ENCODE data around the gene JAML. TPM values are rescaled to one million over a fixed set of nuclear protein-coding genes. Genes with fewer than 3 reads are reported as not detected.
A peak's percentile ranks its signal among the peaks of the same experiment; 100 is the strongest.
"Not testable (repeated sequence)": the region's sequence is repeated elsewhere in the genome, so short reads cannot be mapped to it uniquely, and the experiment has no call there.

Gene JAML
- total RNA-seq, 2 experiments from 2014 or later = 26.7 to 30.3 TPM

DNA sequence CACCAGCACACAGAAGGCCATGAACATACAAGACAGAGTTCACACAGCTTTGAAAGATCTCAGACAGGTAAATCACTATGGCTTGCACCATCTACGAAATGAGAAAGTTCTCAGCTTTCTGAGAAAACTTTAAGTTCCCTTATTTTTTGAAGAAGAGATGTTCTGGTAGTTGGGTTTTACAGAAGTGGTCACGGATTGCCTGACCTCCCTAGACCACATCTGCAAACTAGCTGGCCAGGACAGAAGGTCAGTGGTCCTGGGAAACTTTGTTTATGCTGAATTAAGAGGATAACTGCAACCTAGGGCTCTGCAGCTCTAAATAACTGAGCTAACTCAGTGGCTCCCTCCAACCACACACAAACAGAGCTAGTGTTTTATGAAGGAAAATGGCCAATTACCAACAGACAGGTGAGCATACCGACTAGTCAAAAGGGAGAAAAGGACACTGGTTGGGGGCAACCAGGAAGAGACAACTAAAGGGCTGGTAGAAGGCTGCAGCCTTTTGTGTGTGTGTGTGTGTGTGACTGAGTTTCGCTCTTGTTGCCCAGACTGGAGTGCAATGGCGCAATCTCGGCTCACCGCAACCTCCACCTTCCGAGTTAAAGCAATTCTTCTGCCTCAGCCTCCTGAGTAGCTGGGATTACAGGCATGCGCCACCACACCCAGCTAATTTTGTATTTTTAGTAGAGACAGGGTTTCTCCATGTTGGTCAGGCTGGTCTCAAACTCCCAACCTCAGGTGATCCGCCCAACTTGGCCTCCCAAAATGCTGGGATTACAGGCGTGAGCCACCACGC is 39.8 kb downstream of the JAML start:
- POLR2A ChIA-PET = no interaction called here
- Mint-ChIP-seq H3K4me3 (no peak overlapping the region), H3K4me1 (ENCODE audit: low read depth) (no peaks in the 10 kb centered on the region), H3K36me3 (ENCODE audit: low read depth) (no peaks in the 10 kb centered on the region), H3K27me3 (peaks cover 26% of the 10 kb centered on the region), H3K27ac (no peak overlapping the region), H3K9me3 (no peaks in the 10 kb centered on the region)
- H3K36me3 ChIP-seq (ENCODE audit: insufficient read depth, low read length) = no peaks in the 10 kb centered on the region
- H3K27ac ChIP-seq (ENCODE audit: low read depth in 1 of 2, low read length in 2 of 2) = no peak overlapping the region
- H3K4me1 ChIP-seq (ENCODE audit: insufficient read depth, low read length) = no peaks in the 10 kb centered on the region
- TF ChIP-seq, protein P1, sequence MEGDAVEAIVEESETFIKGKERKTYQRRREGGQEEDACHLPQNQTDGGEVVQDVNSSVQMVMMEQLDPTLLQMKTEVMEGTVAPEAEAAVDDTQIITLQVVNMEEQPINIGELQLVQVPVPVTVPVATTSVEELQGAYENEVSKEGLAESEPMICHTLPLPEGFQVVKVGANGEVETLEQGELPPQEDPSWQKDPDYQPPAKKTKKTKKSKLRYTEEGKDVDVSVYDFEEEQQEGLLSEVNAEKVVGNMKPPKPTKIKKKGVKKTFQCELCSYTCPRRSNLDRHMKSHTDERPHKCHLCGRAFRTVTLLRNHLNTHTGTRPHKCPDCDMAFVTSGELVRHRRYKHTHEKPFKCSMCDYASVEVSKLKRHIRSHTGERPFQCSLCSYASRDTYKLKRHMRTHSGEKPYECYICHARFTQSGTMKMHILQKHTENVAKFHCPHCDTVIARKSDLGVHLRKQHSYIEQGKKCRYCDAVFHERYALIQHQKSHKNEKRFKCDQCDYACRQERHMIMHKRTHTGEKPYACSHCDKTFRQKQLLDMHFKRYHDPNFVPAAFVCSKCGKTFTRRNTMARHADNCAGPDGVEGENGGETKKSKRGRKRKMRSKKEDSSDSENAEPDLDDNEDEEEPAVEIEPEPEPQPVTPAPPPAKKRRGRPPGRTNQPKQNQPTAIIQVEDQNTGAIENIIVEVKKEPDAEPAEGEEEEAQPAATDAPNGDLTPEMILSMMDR (IDR thresholded peaks at IDR 0.05) = no peak
- peaks cover 4 to 13% of the 10 kb centered on the region in 2 experiments for H3K27me3 ChIP-seq (ENCODE audit: control insufficient read depth in 1 of 2, insufficient read depth in 2 of 2, low read length in 2 of 2)
- CTCF ChIA-PET = interaction anchor here (1.3 kb wide), 1 partner anchor 13 kb away, joined by 4 read pairs; no protein-coding TSS in a partner anchor
- ATAC-seq (ENCODE audit: poor library complexity) (no peak), DNase-seq (no peak)
- intact Hi-C loops (cut with DNase I, micrococcal nuclease) = no loop called here
- H3K4me3 ChIP-seq (ENCODE audit: low read length) = no peak overlapping the region
- H3K9me3 ChIP-seq (ENCODE audit: control insufficient read depth in 1 of 2, insufficient read depth in 1 of 2, low read length in 2 of 2) = no peaks in the 10 kb centered on the region

DNA sequence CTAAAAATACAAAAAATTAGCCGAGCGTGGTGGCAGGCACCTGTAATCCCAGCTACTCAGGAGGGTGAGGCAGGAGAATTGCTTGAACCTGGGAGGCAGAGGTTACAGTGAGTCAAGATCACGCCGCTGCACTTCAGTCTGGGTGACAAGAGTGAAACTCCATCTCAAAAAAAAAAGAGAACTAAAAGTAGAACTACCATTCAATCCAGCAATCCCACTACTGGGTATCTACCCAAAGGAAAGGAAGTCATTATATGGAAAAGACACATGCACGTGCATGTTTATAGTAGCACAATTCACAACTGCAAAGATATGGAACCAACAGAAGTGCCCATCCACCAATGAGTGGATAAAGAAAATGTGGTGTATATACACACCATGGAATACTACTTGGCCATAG is 41.1 kb downstream of the JAML start:
- H3K27ac ChIP-seq (ENCODE audit: low read depth in 1 of 2, low read length in 2 of 2); H3K4me1 ChIP-seq (ENCODE audit: insufficient read depth, low read length); H3K36me3 Mint-ChIP-seq (ENCODE audit: low read depth); H3K27ac Mint-ChIP-seq; H3K4me3 ChIP-seq (ENCODE audit: low read length); POLR2A ChIA-PET; H3K9me3 ChIP-seq (ENCODE audit: control insufficient read depth in 1 of 2, insufficient read depth in 1 of 2, low read length in 2 of 2); H3K4me3 Mint-ChIP-seq; H3K9me3 Mint-ChIP-seq; DNase-seq; intact Hi-C loops (cut with DNase I, micrococcal nuclease); H3K4me1 Mint-ChIP-seq (ENCODE audit: low read depth); H3K36me3 ChIP-seq (ENCODE audit: insufficient read depth, low read length); CTCF ChIA-PET; ATAC-seq (ENCODE audit: poor library complexity): not testable (repeated sequence)
- peaks cover 4 to 13% of the 10 kb centered on the region in 2 experiments for H3K27me3 ChIP-seq (ENCODE audit: control insufficient read depth in 1 of 2, insufficient read depth in 2 of 2, low read length in 2 of 2)
- H3K27me3 Mint-ChIP-seq = peaks cover 32% of the 10 kb centered on the region

DNA sequence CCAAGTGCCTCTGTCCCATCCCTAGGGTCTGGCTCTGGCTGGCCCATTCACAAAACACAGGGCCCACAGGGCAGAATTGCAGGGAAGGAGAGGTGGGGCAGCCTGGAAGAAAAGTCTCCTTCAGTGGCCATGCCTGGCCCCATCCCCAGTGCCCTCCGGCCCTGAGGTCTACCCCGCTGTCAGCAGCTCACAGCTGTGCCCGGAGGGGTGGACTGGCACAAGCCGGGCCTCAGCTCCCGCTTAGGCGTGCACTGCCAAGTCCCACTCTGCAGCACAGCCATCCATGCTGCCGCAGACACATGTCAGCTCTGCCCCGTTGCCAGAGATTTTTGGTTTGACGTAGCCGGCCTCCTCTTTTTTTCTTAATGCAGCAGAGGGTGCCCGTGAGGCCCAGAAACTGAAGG is 44.5 kb downstream of the JAML start:
- H3K4me3 ChIP-seq (ENCODE audit: low read length) = no peak overlapping the region
- POLR2A ChIA-PET = no interaction called here
- Mint-ChIP-seq H3K9me3 (no peaks in the 10 kb centered on the region), H3K27ac (no peak overlapping the region), H3K4me3 (no peak overlapping the region), H3K4me1 (ENCODE audit: low read depth) (no peaks in the 10 kb centered on the region), H3K27me3 (peaks cover 24% of the 10 kb centered on the region), H3K36me3 (ENCODE audit: low read depth) (no peaks in the 10 kb centered on the region)
- intact Hi-C loops (cut with DNase I, micrococcal nuclease) = no loop called here
- no peak overlapping the region for H3K27ac ChIP-seq (ENCODE audit: low read depth in 1 of 2, low read length in 2 of 2)
- no peaks in the 10 kb centered on the region for H3K4me1 ChIP-seq (ENCODE audit: insufficient read depth, low read length)
- H3K27me3 ChIP-seq (ENCODE audit: control insufficient read depth in 1 of 2, insufficient read depth in 2 of 2, low read length in 2 of 2) = peaks cover 0 to 8% of the 10 kb centered on the region in 2 experiments
- no peak for DNase-seq
- peak; percentile 73 for ATAC-seq (ENCODE audit: poor library complexity)
- CTCF ChIA-PET = interaction anchor here (3.5 kb wide), 1 partner anchor 9 kb away, joined by 12 read pairs; no protein-coding TSS in a partner anchor
- H3K36me3 ChIP-seq (ENCODE audit: insufficient read depth, low read length) = no peaks in the 10 kb centered on the region
- no peaks in the 10 kb centered on the region for H3K9me3 ChIP-seq (ENCODE audit: control insufficient read depth in 1 of 2, insufficient read depth in 1 of 2, low read length in 2 of 2)
- TF ChIP-seq, protein P1 (IDR thresholded peaks at IDR 0.05) = no peak
